ENCODE results near the gene SIRT3. TPM values are rescaled to one million over a fixed set of nuclear protein-coding genes. Genes with fewer than 3 reads are reported as not detected.
"Not testable (repeated sequence)": the region's sequence is repeated elsewhere in the genome, so short reads cannot be mapped to it uniquely, and the experiment has no call there.

The SIRT3 gene
- total RNA-seq, 2 experiments from 2014 or later = 11.3 to 12.7 TPM

DNA sequence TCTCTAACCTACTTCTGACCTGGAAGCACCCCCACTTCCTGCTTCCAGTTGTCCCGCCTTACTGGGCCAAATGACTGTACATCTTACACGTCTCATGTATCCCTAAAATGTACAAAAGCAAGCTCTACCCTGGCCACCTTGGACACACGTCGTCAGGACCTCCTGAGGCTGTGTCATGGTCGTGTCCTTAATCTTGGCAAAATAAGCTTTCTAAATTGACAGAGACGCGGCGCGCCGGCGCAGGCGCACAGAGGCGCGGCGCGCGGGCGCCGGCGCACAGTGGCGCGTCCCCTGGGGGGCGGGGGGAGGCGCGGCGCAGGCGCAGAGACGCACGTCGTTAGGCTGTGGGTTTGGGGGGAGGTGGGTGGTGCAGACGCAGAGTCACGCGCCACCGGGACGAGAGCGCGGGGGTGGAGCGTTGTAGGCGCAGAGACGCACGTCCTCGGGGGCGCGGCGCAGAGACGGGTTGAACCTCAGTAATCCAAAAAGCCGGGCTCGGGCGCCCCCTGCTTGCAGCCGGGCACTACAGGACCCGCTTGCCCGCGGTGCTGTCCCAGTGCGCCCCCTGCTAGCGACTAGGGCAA lies 46.9 kb downstream of the SIRT3 start:
- CTCF ChIA-PET; H3K27me3 Mint-ChIP-seq; POLR2A ChIA-PET; DNase-seq; H3K27ac Mint-ChIP-seq; H3K36me3 Mint-ChIP-seq (ENCODE audit: low read depth); H3K4me3 Mint-ChIP-seq; H3K9me3 Mint-ChIP-seq: not testable (repeated sequence)
- H3K4me1 Mint-ChIP-seq = peaks cover 11% of the 10 kb centered on the region

DNA sequence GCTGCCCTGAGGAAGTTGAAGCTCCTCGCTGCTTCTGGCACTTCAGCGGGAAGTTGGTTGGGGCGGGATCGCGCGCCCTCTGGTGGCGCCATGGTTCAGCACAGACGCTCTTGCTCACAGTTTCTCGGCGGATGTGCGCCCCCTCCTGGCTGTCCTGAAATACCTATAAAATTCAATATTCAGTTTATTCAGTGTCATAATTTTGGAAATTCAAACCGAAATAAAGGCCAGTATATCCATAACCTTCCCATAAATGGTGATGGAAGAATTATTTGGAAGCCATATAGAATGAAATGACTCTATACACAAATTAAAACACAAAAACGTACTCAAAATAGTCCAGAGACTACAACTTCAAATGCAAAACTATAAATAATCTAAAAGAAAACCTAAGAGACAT lies 55.9 kb downstream of the SIRT3 start:
- H3K4me3 Mint-ChIP-seq; H3K4me1 Mint-ChIP-seq; H3K27me3 Mint-ChIP-seq; CTCF ChIA-PET; H3K36me3 Mint-ChIP-seq (ENCODE audit: low read depth); H3K27ac Mint-ChIP-seq; H3K9me3 Mint-ChIP-seq; POLR2A ChIA-PET; DNase-seq: not testable (repeated sequence)

Other genes with a start within 250 kb of the SIRT3 start
- not detected for gene SCGB1C1, start 43.3 kb downstream of the SIRT3 start, total RNA-seq
- 10 to 100 TPM; 29.7 to 33.2 TPM for gene BET1L, start 28.9 kb downstream of the SIRT3 start, total RNA-seq
- gene RIC8A, start 28.6 kb downstream of the SIRT3 start, total RNA-seq = 100 to 1,000 TPM; 111 to 124 TPM
- gene PSMD13, start 634 bp upstream of the SIRT3 start, total RNA-seq = 100 to 1,000 TPM; 125 to 153 TPM
- 1 to 10 TPM; 5.5 to 6.5 TPM for gene NLRP6, start 42.1 kb upstream of the SIRT3 start, total RNA-seq
- gene PGGHG, start 52.8 kb upstream of the SIRT3 start, total RNA-seq = 100 to 1,000 TPM; 325 to 377 TPM
- not detected for gene IFITM5, start 63.2 kb upstream of the SIRT3 start, total RNA-seq
- gene IFITM2, start 71.5 kb upstream of the SIRT3 start, total RNA-seq = 1,000 to 10,000 TPM; 1,561 to 1,733 TPM
- 1,000 to 10,000 TPM; 1,306 to 1,465 TPM for gene IFITM1, start 77.7 kb upstream of the SIRT3 start, total RNA-seq
- 100 to 1,000 TPM; 213 to 271 TPM for gene IFITM3, start 84.5 kb upstream of the SIRT3 start, total RNA-seq
- gene B4GALNT4, start 133.2 kb upstream of the SIRT3 start, total RNA-seq = 1 to 10 TPM; 1.5 to 1.6 TPM
- gene PKP3, start 157.9 kb upstream of the SIRT3 start, total RNA-seq = not detected
- gene SIGIRR, start 178.7 kb upstream of the SIRT3 start, total RNA-seq = 100 to 1,000 TPM; 226 to 255 TPM
- 10 to 100 TPM; 88.2 to 94.2 TPM for gene ANO9, start 205.7 kb upstream of the SIRT3 start, total RNA-seq
- 10 to 100 TPM; 22.7 to 25.2 TPM for gene PTDSS2, start 213.9 kb upstream of the SIRT3 start, total RNA-seq

Measured in activated CD4-positive, alpha-beta T cell treated with anti-CD3 and anti-CD28 coated beads, Interleukin-2, amount 10 ng/mL, durations not matched to agents 7 days and 5 days (primary cell).